H9 (cell line): ENCODE data around the gene SIGLEC11. TPM values are rescaled to one million over a fixed set of nuclear protein-coding genes. Genes with fewer than 3 reads are reported as not detected.

ENCODE experiments used
- DNase-seq: peaks from one replicate; pipeline ENCODE4 v3.0.0-alpha.2; 2017
- H2AFZ ChIP-seq: one replicate; pipeline ENCODE4 v1.6.1; 2013; ENCODE audit warnings: mild to moderate bottlenecking, low read length, control low read depth, moderate library complexity
- H2AK5ac ChIP-seq: 2 replicates; pipeline ENCODE4 v1.6.1; 2013; ENCODE audit warnings: low read length, control low read depth, mixed read lengths; ENCODE audit not compliant: insufficient read length
- H2BK120ac ChIP-seq: one replicate; pipeline ENCODE4 v1.6.1; 2013; ENCODE audit warnings: low read depth, mild to moderate bottlenecking, low read length, control low read depth, inconsistent platforms; ENCODE audit not compliant: poor library complexity, severe bottlenecking
- H2BK12ac ChIP-seq: 2 replicates; pipeline ENCODE4 v1.6.1; 2013; ENCODE audit warnings: low read length, control low read depth, mixed read lengths, low read depth; ENCODE audit not compliant: insufficient read length
- H2BK15ac ChIP-seq: 2 replicates; pipeline ENCODE4 v1.6.1; 2013; ENCODE audit warnings: low read depth, low read length, control low read depth
- H2BK20ac ChIP-seq: one replicate; pipeline ENCODE4 v1.6.1; 2013; ENCODE audit warnings: low read depth, mild to moderate bottlenecking, low read length, control low read depth, inconsistent platforms; ENCODE audit not compliant: poor library complexity, severe bottlenecking
- H2BK5ac ChIP-seq: 2 replicates; pipeline ENCODE4 v1.6.1; 2013; ENCODE audit warnings: low read length, control low read depth, mixed read lengths; ENCODE audit not compliant: insufficient read length
- H3K14ac ChIP-seq: 2 replicates; pipeline ENCODE4 v1.6.1; 2013; ENCODE audit warnings: low read length, control low read depth; ENCODE audit not compliant: insufficient read depth
- H3K18ac ChIP-seq: 2 replicates; pipeline ENCODE4 v1.6.1; 2013; ENCODE audit warnings: low read depth, mild to moderate bottlenecking, mixed read lengths, low read length, control low read depth; ENCODE audit not compliant: insufficient read length
- H3K23ac ChIP-seq: 2 replicates; pipeline ENCODE4 v1.6.1; 2013; ENCODE audit warnings: low read length, control low read depth, mixed read lengths, low read depth; ENCODE audit not compliant: insufficient read length
- H3K23me2 ChIP-seq: 2 replicates; pipeline ENCODE4 v1.6.1; 2013; ENCODE audit warnings: low read depth, mild to moderate bottlenecking, mixed read lengths, low read length, control low read depth; ENCODE audit not compliant: insufficient read length, poor library complexity, severe bottlenecking
- H3K27ac ChIP-seq: 2 replicates; pipeline ENCODE4 v1.5.1; 2013; ENCODE audit warnings: low read length, control low read depth, mixed read lengths, low read depth; ENCODE audit not compliant: insufficient read length
- H3K27me3 ChIP-seq: 2 replicates; pipeline ENCODE4 v1.6.1; 2013; ENCODE audit warnings: low read length, control low read depth, inconsistent platforms; ENCODE audit not compliant: insufficient read depth
- H3K4ac ChIP-seq: 2 replicates; pipeline ENCODE4 v1.6.1; 2013; ENCODE audit warnings: low read depth, mild to moderate bottlenecking, control low read depth, inconsistent platforms, low read length, moderate library complexity
- H3K4me1 ChIP-seq: 2 replicates; pipeline ENCODE4 v1.6.1; 2013; ENCODE audit warnings: low read length, control low read depth, inconsistent platforms; ENCODE audit not compliant: insufficient read depth
- H3K4me2 ChIP-seq: 2 replicates; pipeline ENCODE4 v1.6.1; 2013; ENCODE audit warnings: low read length, control low read depth, mixed read lengths; ENCODE audit not compliant: insufficient read length, insufficient read depth
- H3K56ac ChIP-seq: 2 replicates; pipeline ENCODE4 v1.6.1; 2013; ENCODE audit warnings: low read depth, mild to moderate bottlenecking, mixed read lengths, low read length, control low read depth; ENCODE audit not compliant: insufficient read length
- H3K79me1 ChIP-seq: 2 replicates; pipeline ENCODE4 v1.6.1; 2013; ENCODE audit warnings: low read depth, mild to moderate bottlenecking, moderate library complexity, low read length, control low read depth, inconsistent platforms; ENCODE audit not compliant: insufficient read depth, poor library complexity, severe bottlenecking
- H3K79me2 ChIP-seq: 2 replicates; pipeline ENCODE4 v1.6.1; 2013; ENCODE audit warnings: low read length, control low read depth, inconsistent platforms; ENCODE audit not compliant: insufficient read depth
- H3K9ac ChIP-seq: 2 replicates; pipeline ENCODE4 v1.6.1; 2013; ENCODE audit warnings: low read length, control low read depth, mixed read lengths; ENCODE audit not compliant: insufficient read length; ENCODE audit errors: extremely low read depth
- H3K9me3 ChIP-seq: one replicate; pipeline ENCODE4 v1.6.1; 2013; ENCODE audit warnings: low read depth, low read length, inconsistent platforms; ENCODE audit not compliant: control insufficient read depth
- H3T11ph ChIP-seq: one replicate; pipeline ENCODE4 v1.6.1; 2013; ENCODE audit warnings: mild to moderate bottlenecking, low read length, control low read depth, inconsistent platforms
- H4K20me1 ChIP-seq: one replicate; pipeline ENCODE4 v1.6.1; 2013; ENCODE audit not compliant: control insufficient read depth, insufficient read length, insufficient read depth
- H4K5ac ChIP-seq: 2 replicates; pipeline ENCODE4 v1.6.1; 2013; ENCODE audit warnings: low read depth, mild to moderate bottlenecking, mixed read lengths, low read length, control low read depth; ENCODE audit not compliant: insufficient read length
- H4K8ac ChIP-seq: replicated peaks from 2 replicates; pipeline ENCODE4 v1.6.1; 2013; ENCODE audit warnings: low read length, control low read depth, mixed read lengths, low read depth; ENCODE audit not compliant: insufficient read length
- H4K91ac ChIP-seq: 2 replicates; pipeline ENCODE4 v1.6.1; 2013; ENCODE audit warnings: low read depth, mild to moderate bottlenecking, moderate library complexity, mixed read lengths, low read length, control low read depth; ENCODE audit not compliant: insufficient read length
- H3K27ac Mint-ChIP-seq, 3 experiments: 2 replicates in 2 of 3; 3 replicates in 1 of 3; pipeline ENCODE4 v1.8.0; 2020 to 2021; ENCODE audit warnings: mixed read lengths in 3 of 3, mild to moderate bottlenecking in 1 of 3, moderate library complexity in 1 of 3
- H3K27me3 Mint-ChIP-seq: 2 replicates; pipeline ENCODE4 v1.8.0; 2021; ENCODE audit warnings: low read depth, mild to moderate bottlenecking, moderate library complexity, mixed read lengths
- H3K36me3 Mint-ChIP-seq, 3 experiments: 2 replicates in 2 of 3; 3 replicates in 1 of 3; pipeline ENCODE4 v1.8.0; 2020 to 2021; ENCODE audit warnings: low read depth in 3 of 3, mixed read lengths in 3 of 3; ENCODE audit not compliant: insufficient read depth in 1 of 3
- H3K4me1 Mint-ChIP-seq, 2 experiments: 2 replicates each; pipeline ENCODE4 v1.8.0; 2020; ENCODE audit warnings: mixed read lengths in 2 of 2
- H3K4me3 Mint-ChIP-seq, 2 experiments: 2 replicates in 1 of 2; 3 replicates in 1 of 2; pipeline ENCODE4 v1.8.0; 2020 to 2021; ENCODE audit warnings: mild to moderate bottlenecking in 2 of 2, mixed read lengths in 2 of 2, moderate library complexity in 1 of 2
- H3K9me3 Mint-ChIP-seq, 2 experiments: 2 replicates in 1 of 2; 3 replicates in 1 of 2; pipeline ENCODE4 v1.8.0; 2020; ENCODE audit warnings: mild to moderate bottlenecking in 2 of 2, mixed read lengths in 2 of 2, moderate library complexity in 1 of 2
- CTCF ChIP-seq: fragments of 200-600 bp; sonication (generic); conservative IDR thresholded peaks from 3 replicates; pipeline ENCODE4 v1.8.0; 2021; ENCODE audit warnings: antibody characterized with exemption, mild to moderate bottlenecking
- WGBS: extraction: QIAGEN DNeasy Blood & Tissue Kit; methylation state at CpG from one replicate; pipeline ENCODE4 v1.1.7; 2013; ENCODE audit warnings: missing lambda C conversion rate, low lambda C conversion rate, mixed read lengths; ENCODE audit not compliant: insufficient read length; ENCODE audit errors: extremely low coverage; 5-methylcytosine and 5-hydroxymethylcytosine counted together
- total RNA-seq: library from RNA; stranded (reverse); gene quantifications from 2 replicates; pipeline ENCODE4 v1.2.1, GENCODE V29; 2021

Gene SIGLEC11
- total RNA-seq, 1 experiment from 2014 or later: not detected

GRCh38 chr19:50005428-50005827 lies 44.5 kb upstream of the SIGLEC11 start:
- Histone ChIP-seq H3K9ac (no peak overlapping the region), H3K79me1 (no peaks in the 10 kb centered on the region), H2AFZ (no peak overlapping the region), H2BK20ac (no peak overlapping the region), H3K79me2 (no peaks in the 10 kb centered on the region), H3K14ac (no peak overlapping the region), H3K18ac (no peak overlapping the region), H4K91ac (no peak overlapping the region), H3K27me3 (no peaks in the 10 kb centered on the region), H3T11ph (no peak overlapping the region), H3K4me2 (no peak overlapping the region), H2BK5ac (no peak overlapping the region), H3K27ac (no peak overlapping the region), H3K4ac (no peak overlapping the region), H3K9me3 (no peaks in the 10 kb centered on the region), H3K56ac (no peak overlapping the region), H2AK5ac (no peak overlapping the region), H2BK12ac (no peak overlapping the region), H3K23me2 (no peaks in the 10 kb centered on the region), H4K20me1 (no peaks in the 10 kb centered on the region), H2BK15ac (no peak overlapping the region), H2BK120ac (no peak overlapping the region), H3K4me1 (no peaks in the 10 kb centered on the region), H3K23ac (no peak overlapping the region), H4K5ac (no peak overlapping the region), H4K8ac (no peak overlapping the region)
- Mint-ChIP-seq H3K4me3 (no peak overlapping the region), H3K27ac (no peak overlapping the region), H3K36me3 (peaks cover 8 to 35% (median 30%) of the 10 kb centered on the region in 3 experiments), H3K9me3 (no peaks in the 10 kb centered on the region), H3K4me1 (no peaks in the 10 kb centered on the region), H3K27me3 (no peaks in the 10 kb centered on the region)
- WGBS: no CpG with 5 or more reads among the region's 12 CpGs
- no peak for DNase-seq
- TF ChIP-seq CTCF: no peak
